ENCODE results near the gene GSTM5. TPM values are rescaled to one million over a fixed set of nuclear protein-coding genes. Genes with fewer than 3 reads are reported as not detected.

Gene GSTM5
- total and polyA plus RNA-seq, 12 donors, result 0.48 to 10.5 (median 3.3) TPM

GRCh38 chr1:109716570-109717090 is 4.6 kb downstream of the GSTM5 start:
- Histone ChIP-seq H3K27ac (peak overlapping the region in 1 of 5 donors; percentile 10), H3K4me1 (replicated peaks in 1 of 2) (no peaks in the 10 kb centered on the region), H3K27me3 (no peaks in the 10 kb centered on the region), H3K36me3 (replicated peaks in 1 of 2) (no peaks in the 10 kb centered on the region), H3K9me3 (replicated peaks in 1 of 3) (no peaks in the 10 kb centered on the region), H3K4me3 (no peak overlapping the region)
- intact Hi-C loops (cut with DNase I), result no loop called here
- 70 to 83% (median 75%) methylated on average over 3 of the region's 3 CpGs for WGBS, 4 donors
- DNase-seq, result no peak
- TF ChIP-seq POLR2A (IDR thresholded peaks at IDR 0.05), result no peak
- TF ChIP-seq CTCF (IDR thresholded peaks at IDR 0.05), result no peak

- TF ChIP-seq POLR2A (IDR thresholded peaks at IDR 0.05) (no peak), CTCF (IDR thresholded peaks at IDR 0.05) (no peak)
- H3K36me3 ChIP-seq (replicated peaks in 1 of 2), result no peaks in the 10 kb centered on the region
- 77 to 86% (median 85%) methylated on average over 5 of the region's 5 CpGs for WGBS, 4 donors
- H3K4me3 ChIP-seq, result no peak overlapping the region
- DNase-seq, result no peak
- intact Hi-C loops (cut with DNase I), result no loop called here
- no peaks in the 10 kb centered on the region for H3K9me3 ChIP-seq (replicated peaks in 1 of 3)
- H3K27ac ChIP-seq, result no peak overlapping the region
- no peaks in the 10 kb centered on the region for H3K27me3 ChIP-seq
- H3K4me1 ChIP-seq (replicated peaks in 1 of 2), result no peaks in the 10 kb centered on the region
These were observed 5.7 kb downstream of the GSTM5 start for GRCh38 chr1:109717729-109718128.

DNA sequence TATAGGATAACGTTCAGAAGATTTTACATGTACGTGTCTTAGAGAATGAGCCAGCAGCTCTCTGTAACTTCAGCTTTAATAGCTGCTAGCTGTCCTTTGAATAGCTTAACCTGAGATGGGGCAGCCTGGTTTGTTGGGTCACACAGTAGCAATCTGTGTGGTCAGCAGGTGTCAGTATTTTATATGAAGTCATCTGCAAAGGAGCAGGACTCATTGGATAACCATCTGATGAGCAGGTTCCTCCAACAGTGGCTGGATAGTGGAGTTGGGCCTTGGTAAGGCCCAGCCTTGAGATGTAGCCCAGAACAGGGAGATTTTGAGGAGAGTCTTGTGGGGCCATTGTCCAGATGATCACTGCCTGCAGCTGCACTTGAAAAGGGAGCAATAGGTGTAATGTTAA is 6.4 kb downstream of the GSTM5 start:
- Histone ChIP-seq H3K36me3 (replicated peaks in 1 of 2) (no peaks in the 10 kb centered on the region), H3K4me3 (no peak overlapping the region), H3K27me3 (no peaks in the 10 kb centered on the region), H3K9me3 (replicated peaks in 1 of 3) (no peaks in the 10 kb centered on the region), H3K27ac (no peak overlapping the region), H3K4me1 (replicated peaks in 1 of 2) (no peaks in the 10 kb centered on the region)
- intact Hi-C loops (cut with DNase I), result no loop called here
- DNase-seq, result no peak
- no peak for TF ChIP-seq POLR2A (IDR thresholded peaks at IDR 0.05)
- no peak for TF ChIP-seq CTCF (IDR thresholded peaks at IDR 0.05)
- WGBS, 4 donors, result 83 to 92% (median 88%) methylated on average over 2 of the region's 2 CpGs

DNA sequence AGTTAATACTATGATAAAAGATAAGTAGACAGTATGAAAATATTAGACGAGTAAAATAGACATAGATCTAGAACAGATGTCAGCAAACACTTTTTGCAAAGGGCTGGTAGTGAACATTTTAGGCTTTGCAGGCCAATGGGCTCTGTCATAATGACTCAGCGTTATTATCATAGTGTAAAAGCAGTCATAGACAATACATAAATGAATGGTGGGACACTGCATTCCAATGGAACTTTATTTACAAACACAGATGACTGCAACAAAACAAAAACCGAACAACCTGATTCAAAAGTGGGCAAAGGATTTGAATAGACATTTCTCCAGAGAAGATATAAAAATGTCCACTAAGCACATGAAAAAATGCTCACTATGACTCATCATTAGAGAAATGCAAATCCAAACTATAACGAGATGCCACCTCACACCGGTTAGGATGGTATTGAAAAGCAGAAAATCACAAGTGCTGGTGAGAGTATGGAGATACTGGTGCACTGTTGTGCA is 7.3 kb downstream of the GSTM5 start:
- Histone ChIP-seq H3K27me3 (no peaks in the 10 kb centered on the region), H3K9me3 (replicated peaks in 1 of 3) (no peaks in the 10 kb centered on the region), H3K27ac (no peak overlapping the region), H3K4me3 (no peak overlapping the region), H3K36me3 (replicated peaks in 1 of 2) (no peaks in the 10 kb centered on the region), H3K4me1 (replicated peaks in 1 of 2) (no peaks in the 10 kb centered on the region)
- intact Hi-C loops (cut with DNase I), result no loop called here
- TF ChIP-seq POLR2A (IDR thresholded peaks at IDR 0.05) (no peak), CTCF (IDR thresholded peaks at IDR 0.05) (no peak)
- no peak for DNase-seq
- WGBS, 4 donors, result 73 to 82% (median 74%) methylated on average over 5 of the region's 5 CpGs

Measured in adrenal gland (tissue), 12 donors.